ENCODE data around the gene KIF27.

GRCh38 chr9:83965350-83966208 is 44.3 kb upstream of the KIF27 start:
- TF ChIP-seq, protein P1, sequence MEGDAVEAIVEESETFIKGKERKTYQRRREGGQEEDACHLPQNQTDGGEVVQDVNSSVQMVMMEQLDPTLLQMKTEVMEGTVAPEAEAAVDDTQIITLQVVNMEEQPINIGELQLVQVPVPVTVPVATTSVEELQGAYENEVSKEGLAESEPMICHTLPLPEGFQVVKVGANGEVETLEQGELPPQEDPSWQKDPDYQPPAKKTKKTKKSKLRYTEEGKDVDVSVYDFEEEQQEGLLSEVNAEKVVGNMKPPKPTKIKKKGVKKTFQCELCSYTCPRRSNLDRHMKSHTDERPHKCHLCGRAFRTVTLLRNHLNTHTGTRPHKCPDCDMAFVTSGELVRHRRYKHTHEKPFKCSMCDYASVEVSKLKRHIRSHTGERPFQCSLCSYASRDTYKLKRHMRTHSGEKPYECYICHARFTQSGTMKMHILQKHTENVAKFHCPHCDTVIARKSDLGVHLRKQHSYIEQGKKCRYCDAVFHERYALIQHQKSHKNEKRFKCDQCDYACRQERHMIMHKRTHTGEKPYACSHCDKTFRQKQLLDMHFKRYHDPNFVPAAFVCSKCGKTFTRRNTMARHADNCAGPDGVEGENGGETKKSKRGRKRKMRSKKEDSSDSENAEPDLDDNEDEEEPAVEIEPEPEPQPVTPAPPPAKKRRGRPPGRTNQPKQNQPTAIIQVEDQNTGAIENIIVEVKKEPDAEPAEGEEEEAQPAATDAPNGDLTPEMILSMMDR (IDR thresholded peaks at IDR 0.05; ENCODE audit: borderline replicate concordance, extremely low read depth, low read length, poor library complexity, severe bottlenecking), result no peak
- no peak for TF ChIP-seq EZH2 (IDR thresholded peaks at IDR 0.05; ENCODE audit: borderline replicate concordance, low read depth, low read length, severe bottlenecking)
